Panc1 (cell line): ENCODE results near the gene CSTPP1. TPM values are rescaled to one million over a fixed set of nuclear protein-coding genes. Genes with fewer than 3 reads are reported as not detected.

ENCODE experiments used
- ATAC-seq: fragments of 200-7000 bp; cut with Tn5 transposase; 2 replicates; pipeline ENCODE4 v1.9.1; 2020; ENCODE audit warnings: mild to moderate bottlenecking, moderate library complexity
- BruUV-seq: library from RNA; stranded (reverse); fragments of 400-500 nt; replicated peaks from 2 replicates; lab custom pipeline; 2021; lab: Mats Ljungman, UMichigan
- CTCF ChIA-PET: fragments of 300-600 bp; sonication (Branson Sonifier 250); formaldehyde crosslinking; loops from one replicate; lab custom pipeline; 2022; ENCODE audit warnings: antibody characterized with exemption; lab: Charles Lee
- POLR2A ChIA-PET: fragments of 300-600 bp; sonication (Branson Sonifier 250); formaldehyde crosslinking; loops from one replicate; lab custom pipeline; 2022; ENCODE audit warnings: antibody characterized with exemption; lab: Charles Lee
- DNase-seq: peaks from one replicate; pipeline ENCODE4 v3.0.0-alpha.2; 2010; ENCODE audit warnings: low read depth, low spot score
- H3K27ac ChIP-seq: 2 replicates; pipeline ENCODE4 v1.5.1; 2011; ENCODE audit warnings: mild to moderate bottlenecking, low read length, inconsistent platforms
- H3K27me3 ChIP-seq: fragments of 200-500 bp; sonication (Bioruptor generic); 2 replicates; pipeline ENCODE4 v1.6.0; 2014; ENCODE audit warnings: low read length, inconsistent platforms; ENCODE audit not compliant: control insufficient read depth, insufficient read depth
- H3K36me3 ChIP-seq: fragments of 200-500 bp; sonication (Bioruptor generic); 2 replicates; pipeline ENCODE4 v1.5.1; 2014; ENCODE audit warnings: inconsistent platforms, mild to moderate bottlenecking, low read length, moderate library complexity; ENCODE audit not compliant: control insufficient read depth, insufficient read depth
- H3K4me1 ChIP-seq: 2 replicates; pipeline ENCODE4 v1.5.1; 2011; ENCODE audit warnings: inconsistent platforms, mild to moderate bottlenecking, low read length, moderate library complexity; ENCODE audit not compliant: control insufficient read depth, insufficient read depth
- H3K4me3 ChIP-seq, 2 experiments: 2 replicates each; pipeline ENCODE4 v1.5.1; 2011 to 2012; ENCODE audit warnings: low read depth in 2 of 2, low read length in 2 of 2, mild to moderate bottlenecking in 2 of 2, inconsistent platforms in 1 of 2, moderate library complexity in 1 of 2
- H3K9me3 ChIP-seq: fragments of 200-500 bp; sonication (Bioruptor generic); 2 replicates; pipeline ENCODE4 v1.5.1; 2014; ENCODE audit warnings: low read depth, mild to moderate bottlenecking, inconsistent platforms, low read length, moderate library complexity; ENCODE audit not compliant: control insufficient read depth, insufficient read depth
- CTCF ChIP-seq: fragments of 450-650 bp; IDR thresholded peaks from 2 replicates; pipeline ENCODE4 v1.5.1; 2017; ENCODE audit warnings: mild to moderate bottlenecking
- POLR2AphosphoS5 ChIP-seq: IDR thresholded peaks from 2 replicates; pipeline ENCODE4 v1.6.1; 2012; ENCODE audit warnings: mild to moderate bottlenecking, low read depth, low read length, moderate library complexity
- REST ChIP-seq, 2 experiments: IDR thresholded peaks; 2 replicates each; pipeline ENCODE4 v1.6.1; 2011 to 2012; ENCODE audit warnings: low read depth in 2 of 2, control low read depth in 1 of 2, low read length in 1 of 2, mild to moderate bottlenecking in 1 of 2, moderate library complexity in 1 of 2; ENCODE audit not compliant: insufficient read depth in 1 of 2
- SIN3A ChIP-seq: IDR thresholded peaks from 2 replicates; pipeline ENCODE4 v1.6.1; 2012; ENCODE audit warnings: low read depth, mild to moderate bottlenecking, low read length, moderate library complexity, borderline replicate concordance; ENCODE audit not compliant: insufficient read depth
- TCF7L2 ChIP-seq: IDR thresholded peaks from 2 replicates; pipeline ENCODE4 v1.6.1; 2011; ENCODE audit warnings: mild to moderate bottlenecking, low read depth, low read length, inconsistent platforms
- in situ Hi-C: cut with HindIII; loops from 2 replicates; pipeline ENCODE4 v1.10.0; 2016; ENCODE audit warnings: low sequenced_read_pairs, low pct_unique_long_range_greater_than_20kb
- intact Hi-C: fragments of 100-400 bp; cut with micrococcal nuclease; formaldehyde crosslinking; loops from one replicate; pipeline ENCODE4 v1.10.0; 2022; ENCODE audit not compliant: unreplicated experiment
- total RNA-seq: library from RNA; stranded (reverse); gene quantifications from one replicate; pipeline ENCODE4 v1.2.1, GENCODE V29; 2021; ENCODE audit not compliant: unreplicated experiment

The CSTPP1 gene
- total RNA-seq, 1 experiment from 2014 or later, result 29.0 TPM

GRCh38 chr11:46896719-46897406, 39.7 kb upstream of the CSTPP1 start:
- Histone ChIP-seq H3K36me3 (no peaks in the 10 kb centered on the region), H3K27me3 (no peaks in the 10 kb centered on the region), H3K4me1 (no peaks in the 10 kb centered on the region), H3K27ac (no peak overlapping the region), H3K9me3 (no peaks in the 10 kb centered on the region), H3K4me3 (no peak overlapping the region)
- CTCF ChIA-PET, result no interaction called here
- intact Hi-C loops, result no loop called here
- DNase-seq (no peak), ATAC-seq (peak; percentile 61)
- in situ Hi-C loops, result no loop called here
- no peak; the same call in 1 of the 2 replicates for TF ChIP-seq CTCF
- TF ChIP-seq SIN3A, result no peak
- no peak for TF ChIP-seq TCF7L2
- no peak for TF ChIP-seq POLR2AphosphoS5
- TF ChIP-seq REST (IDR thresholded peaks at IDR 0.05; ENCODE audit: insufficient read depth in 1 of 2, low read depth in 2 of 2, low read length in 1 of 2), result no peak
- POLR2A ChIA-PET, result no interaction called here
- BruUV-seq, result no TSS peak

- DNase-seq (no peak), ATAC-seq (no peak)
- no peak for TF ChIP-seq CTCF
- TF ChIP-seq TCF7L2, result no peak
- no peak for TF ChIP-seq REST (IDR thresholded peaks at IDR 0.05; ENCODE audit: insufficient read depth in 1 of 2, low read depth in 2 of 2, low read length in 1 of 2)
- TF ChIP-seq SIN3A, result no peak
- TF ChIP-seq POLR2AphosphoS5, result no peak
- no peak overlapping the region for H3K4me3 ChIP-seq
- CTCF ChIA-PET, result no interaction called here
- H3K36me3 ChIP-seq, result no peaks in the 10 kb centered on the region
- no TSS peak for BruUV-seq
- no peak overlapping the region for H3K27ac ChIP-seq
- no peaks in the 10 kb centered on the region for H3K27me3 ChIP-seq
- H3K9me3 ChIP-seq, result no peaks in the 10 kb centered on the region
- POLR2A ChIA-PET, result no interaction called here
- in situ Hi-C loops, result no loop called here
- intact Hi-C loops, result no loop called here
- no peaks in the 10 kb centered on the region for H3K4me1 ChIP-seq
Measured at GRCh38 chr11:46898396-46899095, 38.0 kb upstream of the CSTPP1 start.
